Activated naive CD4-positive, alpha-beta T cell treated with Interleukin-2 at 50 U/mL for 16 hours (primary cell): ENCODE results near the gene MAOB.
"Not testable (repeated sequence)": the region's sequence is repeated elsewhere in the genome, so short reads cannot be mapped to it uniquely, and the experiment has no call there.

Experiments used
- DNase-seq: peaks from one replicate; pipeline ENCODE4 v3.0.0-alpha.2; 2020

The MAOB gene

DNA sequence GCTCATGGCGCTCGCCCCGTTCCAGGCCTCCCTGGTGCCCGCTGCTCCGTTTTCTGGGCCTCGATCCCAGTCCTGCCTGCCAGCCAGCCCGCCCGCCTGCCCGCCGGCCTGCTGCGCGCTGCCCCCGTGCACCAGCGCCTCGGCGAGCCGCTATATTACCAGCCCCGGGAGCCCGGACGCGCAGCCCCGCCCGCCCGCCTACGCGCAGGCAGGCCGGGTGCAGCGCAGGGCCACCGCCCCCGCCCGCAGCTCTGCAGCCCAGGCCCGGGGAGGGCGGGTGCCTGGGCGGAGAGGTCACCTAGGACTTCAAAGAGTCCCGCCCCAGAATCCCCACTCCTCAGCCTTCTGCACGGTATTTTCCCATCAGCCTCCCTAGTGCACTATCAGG is at the start of gene MAOB:
Gene MAOB, minus strand, starts transcription at position 157 of the 388 bp plus-strand sequence. Its CDS starts 151 bp downstream, at position 6.
- DNase-seq = peak; percentile 8

DNA sequence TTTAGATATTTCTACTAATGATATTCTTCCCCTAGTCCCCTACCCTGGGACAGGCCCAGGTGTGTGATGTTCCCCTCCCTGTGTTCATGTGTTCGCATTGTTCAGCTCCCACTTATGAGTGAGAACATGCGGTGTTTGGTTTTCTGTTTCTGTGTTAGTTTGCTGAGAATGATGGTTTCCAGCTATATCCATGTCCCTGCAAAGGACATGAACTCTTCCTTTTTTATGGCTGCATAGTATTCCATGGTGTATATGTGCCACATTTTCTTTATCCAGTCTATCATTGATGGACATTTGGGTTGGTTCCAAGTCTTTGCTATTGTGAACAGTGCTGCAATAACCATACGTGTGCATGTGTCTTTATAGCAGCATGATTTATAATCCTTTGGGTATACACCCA is 39.8 kb upstream of the MAOB start:
- DNase-seq = not testable (repeated sequence)

DNA sequence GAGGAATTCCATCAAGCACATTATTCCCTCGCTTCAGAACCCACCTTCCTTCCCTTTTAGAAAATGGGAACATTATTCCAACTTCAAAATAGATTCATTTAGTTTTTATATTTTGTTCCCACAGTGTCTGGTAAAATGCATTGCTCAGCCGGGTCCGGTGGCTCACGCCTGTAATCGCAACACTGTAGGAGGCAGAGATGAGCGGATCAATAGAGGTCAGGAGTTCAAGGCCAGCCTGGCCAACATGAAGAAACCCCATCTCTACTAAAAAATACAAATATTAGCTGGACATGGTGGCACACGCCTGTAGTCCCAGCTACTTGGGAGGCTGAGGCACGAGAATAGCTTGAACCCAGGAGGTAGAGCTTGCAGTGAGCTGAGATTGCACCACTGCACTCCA is 28.5 kb upstream of the MAOB start:
- DNase-seq = not testable (repeated sequence)

DNA sequence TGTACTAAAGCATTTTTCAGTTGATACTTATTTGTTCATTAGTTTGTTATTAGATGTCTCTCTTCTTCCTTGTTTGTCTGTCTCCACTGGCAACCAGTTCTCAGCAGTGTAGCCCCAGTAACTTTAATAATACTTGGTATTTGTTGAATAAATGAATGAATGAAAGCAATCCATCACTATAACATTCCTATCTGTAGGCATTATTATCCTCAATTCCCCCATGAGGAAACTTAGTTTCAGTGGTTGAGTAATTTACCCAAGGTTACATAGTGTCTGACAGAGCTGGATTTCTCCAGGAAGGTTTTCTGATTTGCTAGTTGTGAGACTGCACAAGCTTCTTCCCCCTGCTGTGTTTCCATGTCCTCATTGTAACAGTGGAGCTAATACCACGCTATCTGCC is 27.8 kb upstream of the MAOB start:
- no peak for DNase-seq

GRCh38 chrX:43909141-43909540 is 26.9 kb upstream of the MAOB start:
- no peak for DNase-seq

DNA sequence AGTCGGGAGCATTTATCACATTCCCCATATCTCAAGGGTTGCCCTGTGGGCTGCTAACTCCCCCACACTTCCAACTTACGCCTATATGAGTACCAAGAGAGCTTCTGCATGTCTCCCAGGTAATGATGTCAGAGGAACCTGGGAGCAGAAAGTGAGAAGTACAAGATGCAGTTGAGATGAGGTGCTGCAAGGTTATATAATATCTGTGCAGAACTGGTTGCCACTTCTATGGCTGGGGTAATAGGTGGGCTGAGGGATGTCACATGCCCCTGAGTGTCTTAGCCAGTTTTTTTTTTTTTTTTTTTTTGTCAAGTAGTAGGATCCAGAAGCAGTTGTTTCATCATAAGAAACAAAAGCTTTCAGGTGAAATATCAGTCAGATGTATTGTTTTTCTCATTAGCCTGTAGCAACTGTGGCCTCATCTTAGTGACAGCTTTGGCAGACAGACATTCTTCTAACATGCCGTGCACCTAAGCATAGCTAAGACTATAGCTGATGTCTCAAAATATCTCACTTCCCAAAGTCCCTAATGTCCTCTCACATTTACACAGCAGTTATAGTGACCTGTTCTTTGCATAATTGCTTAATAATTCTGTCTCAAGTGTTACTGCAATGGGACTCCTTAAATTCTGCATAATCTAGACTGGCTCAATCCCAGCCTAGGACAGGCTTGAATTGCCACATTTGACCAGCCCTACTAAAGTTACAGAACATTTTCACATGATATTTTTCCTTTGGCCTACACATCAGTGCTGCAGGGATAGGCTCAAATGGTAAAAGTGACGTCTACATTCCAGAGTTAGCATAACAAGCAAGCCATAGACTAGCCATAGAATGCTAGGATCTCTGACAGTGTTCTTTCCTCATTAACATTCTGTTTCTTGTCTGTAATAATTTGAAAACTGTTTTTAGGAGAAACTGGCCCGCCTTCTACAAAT is 17.9 kb upstream of the MAOB start:
- no peak for DNase-seq

- DNase-seq = no peak
These were observed 16.3 kb upstream of the MAOB start for GRCh38 chrX:43898406-43899035.

DNA sequence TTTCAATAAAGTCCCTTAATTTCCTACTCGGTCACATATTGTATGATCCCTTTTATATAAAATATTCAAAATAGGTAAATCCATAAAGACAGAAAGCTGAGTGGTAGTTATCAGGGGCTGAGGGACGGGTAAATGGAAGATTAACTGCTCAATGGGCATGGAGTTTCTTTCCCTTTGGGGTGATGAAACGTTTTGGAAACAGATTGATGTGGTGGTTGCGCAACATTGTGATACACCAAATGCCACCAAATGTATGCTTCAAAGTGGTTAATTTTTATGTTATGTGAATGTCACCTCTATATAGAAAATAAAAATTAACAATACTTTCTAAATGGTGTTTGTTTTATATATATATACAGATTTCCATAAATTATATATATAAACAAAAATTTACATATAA is 15.0 kb upstream of the MAOB start:
- DNase-seq = no peak

DNA sequence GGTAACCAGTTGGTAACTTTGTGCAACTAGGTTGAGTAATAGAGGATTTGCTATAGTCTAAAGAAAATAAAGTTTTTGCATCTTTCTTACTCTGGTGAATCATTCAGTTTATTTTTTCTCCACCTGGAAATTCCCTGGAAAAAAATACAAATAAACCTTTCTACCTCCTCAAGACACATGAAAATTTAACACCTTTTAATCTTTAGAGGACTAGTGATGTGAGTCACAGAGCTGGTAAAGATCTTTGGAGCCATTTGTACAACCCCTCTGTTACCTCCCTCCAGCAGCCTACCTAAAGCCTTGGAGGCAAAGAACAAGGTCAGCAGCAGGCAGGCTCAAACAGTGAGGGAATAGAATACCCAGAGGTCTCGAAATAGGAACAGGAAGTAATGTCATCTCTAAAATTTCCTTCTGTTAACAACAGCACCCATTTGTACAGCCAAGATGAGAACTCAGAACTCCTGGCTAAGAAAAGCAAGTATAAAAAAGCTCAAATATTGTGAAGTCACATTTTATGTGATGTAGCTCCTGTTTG is 10.2 kb upstream of the MAOB start:
- no peak for DNase-seq

GRCh38 chrX:43885617-43886016 is 3.4 kb upstream of the MAOB start:
- no peak for DNase-seq

DNA sequence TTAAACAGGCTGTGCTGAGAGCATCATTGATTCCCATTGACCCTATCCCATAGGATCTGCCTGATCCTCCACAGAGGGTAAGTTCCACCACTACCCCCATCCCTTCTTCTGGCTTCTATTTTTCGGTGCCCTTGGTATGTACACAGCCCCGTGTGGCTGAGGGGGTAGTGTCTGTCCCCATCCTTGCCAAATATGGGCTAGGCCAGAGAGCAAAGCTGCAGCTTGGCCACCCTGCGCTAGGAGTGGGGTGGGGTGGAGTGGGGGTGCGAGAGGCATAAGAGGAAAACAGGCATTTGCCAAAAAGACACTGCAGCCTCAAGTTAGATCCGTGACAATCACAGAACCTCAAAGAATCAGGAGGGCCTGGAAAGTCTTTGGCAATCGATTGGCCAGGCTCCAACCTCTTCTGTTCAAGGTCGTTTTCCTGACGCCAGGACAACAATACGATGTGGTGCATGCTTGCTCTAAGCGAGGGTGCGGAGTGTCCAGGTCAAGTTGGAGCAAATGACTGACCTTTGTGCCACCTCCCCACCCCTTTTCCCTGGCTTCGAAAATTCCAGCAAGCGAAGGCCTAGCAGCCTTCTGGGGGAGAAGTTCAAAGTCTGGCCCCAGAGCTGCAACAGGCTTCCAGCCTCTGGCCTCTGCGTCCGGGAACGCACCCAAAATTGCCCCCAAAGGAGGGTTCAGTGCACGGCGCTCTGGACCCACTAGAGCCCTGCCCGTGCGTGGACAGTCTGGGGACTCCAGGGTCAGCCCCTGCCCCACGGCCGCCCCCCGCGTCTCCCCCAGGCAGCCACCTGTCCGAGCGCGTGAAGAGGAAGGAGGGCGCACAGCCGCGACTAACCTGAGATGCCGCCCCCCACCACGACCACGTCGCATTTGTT is 598 bp downstream of the MAOB start:
- DNase-seq = no peak

- DNase-seq = no peak
These were observed 1.8 kb downstream of the MAOB start for GRCh38 chrX:43880425-43880824.

DNA sequence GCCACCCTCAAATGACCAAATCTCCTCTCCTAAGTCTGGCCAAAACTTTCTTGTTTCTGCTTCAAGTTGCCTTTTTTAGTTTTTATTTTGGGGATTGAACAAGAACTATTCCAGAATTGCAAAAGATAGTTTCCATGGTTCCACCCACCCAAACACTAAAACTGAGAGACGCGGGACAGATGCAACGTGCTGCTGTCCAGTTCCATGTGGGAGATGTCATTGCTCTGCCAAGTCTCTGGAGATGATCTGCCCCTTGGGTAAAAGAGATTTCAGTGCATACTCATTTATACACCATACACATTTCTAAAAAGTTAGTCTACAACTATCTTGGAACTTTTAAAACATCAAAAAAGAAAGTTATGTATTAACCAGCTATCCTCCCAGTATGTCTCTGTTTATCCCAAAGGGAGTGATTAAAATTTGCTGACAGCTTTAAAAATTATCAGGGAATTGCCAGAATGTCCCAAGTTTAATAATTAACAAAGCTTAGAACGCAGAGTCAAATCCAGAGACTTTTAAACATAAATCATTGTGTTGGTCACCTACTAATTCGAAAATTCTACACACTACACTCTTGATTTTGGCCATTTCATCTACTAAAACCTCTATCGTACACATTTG is 3.2 kb downstream of the MAOB start:
- no peak for DNase-seq

GRCh38 chrX:43876680-43877079 is 5.6 kb downstream of the MAOB start:
- DNase-seq = no peak

DNA sequence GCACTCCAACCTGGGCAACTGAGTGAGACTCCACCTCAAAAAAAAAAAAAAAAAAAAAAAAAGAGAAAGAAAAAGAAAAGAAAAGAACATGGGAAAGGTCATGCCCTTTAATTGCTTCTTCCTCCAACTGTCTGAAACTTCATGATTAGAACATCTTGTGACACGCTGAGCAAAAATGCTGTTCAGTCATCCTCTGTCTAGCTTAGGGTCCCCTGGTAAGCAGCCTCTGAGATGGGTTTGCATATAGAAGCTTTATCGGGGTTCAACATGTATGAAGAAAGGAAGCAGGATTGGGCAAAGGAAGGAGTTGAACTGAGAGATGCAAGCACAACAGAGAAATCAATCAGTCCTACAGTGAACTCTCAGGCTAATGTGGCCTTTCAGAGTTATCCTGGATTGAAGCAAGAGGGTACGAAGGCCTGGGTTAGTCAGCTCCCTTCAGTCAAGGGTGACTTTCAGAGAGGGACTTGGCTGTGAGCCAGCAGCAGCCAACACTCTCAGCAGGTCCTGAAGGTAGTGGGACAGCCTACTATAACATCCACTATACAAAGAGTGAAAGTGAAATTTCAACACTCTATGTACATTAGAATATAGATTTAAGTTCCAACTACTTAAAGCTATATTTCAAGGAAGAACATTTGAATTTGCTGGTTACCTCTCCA is 11.4 kb downstream of the MAOB start:
- DNase-seq = no peak

- no peak for DNase-seq
These were observed 12.2 kb downstream of the MAOB start for GRCh38 chrX:43870011-43870410.

GRCh38 chrX:43868791-43869190 is 13.5 kb downstream of the MAOB start:
- DNase-seq = no peak

DNA sequence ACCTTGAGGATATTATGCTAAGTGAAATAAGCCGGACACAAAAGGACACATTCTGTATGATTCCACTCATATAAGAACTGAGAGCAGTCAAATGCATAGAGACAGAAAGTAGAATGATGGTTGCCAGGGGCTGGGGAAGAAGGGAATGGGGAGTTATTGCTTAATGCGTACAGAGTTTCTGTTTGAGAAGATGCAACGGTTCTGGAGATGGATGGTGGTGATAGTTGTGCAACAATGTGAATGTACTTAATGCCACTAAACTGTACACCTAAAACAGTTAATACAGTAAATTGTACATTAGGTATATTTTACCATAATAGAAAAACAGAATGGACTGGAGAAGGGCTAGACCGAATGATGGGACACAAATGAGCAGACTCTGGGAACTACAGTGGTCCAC is 15.8 kb downstream of the MAOB start:
- no peak for DNase-seq

- no peak for DNase-seq
These were observed 16.5 kb downstream of the MAOB start for GRCh38 chrX:43865791-43866190.

GRCh38 chrX:43862434-43862833 is 19.8 kb downstream of the MAOB start:
- DNase-seq = no peak

GRCh38 chrX:43861750-43862149 is 20.5 kb downstream of the MAOB start:
- DNase-seq = no peak
